Fibroblast of pulmonary artery (primary cell): ENCODE measurements around the gene CNKSR1.

ENCODE experiments used
- DNase-seq: peaks from one replicate; pipeline ENCODE4 v3.0.0-alpha.2; 2010; ENCODE audit warnings: low read depth
- H3K4me3 ChIP-seq: replicated peaks from 2 replicates; pipeline ENCODE4 v1.5.1; 2011; ENCODE audit warnings: low read depth, mild to moderate bottlenecking, control low read depth, low read length, moderate library complexity
- CTCF ChIP-seq: IDR thresholded peaks from 2 replicates; pipeline ENCODE4 v1.5.1; 2011; ENCODE audit warnings: mild to moderate bottlenecking, control low read depth, low read length, inconsistent platforms; ENCODE audit errors: missing control alignments

Gene CNKSR1

GRCh38 chr1:26212726-26213125 is 35.4 kb downstream of the CNKSR1 start:
- H3K4me3 ChIP-seq: no peak overlapping the region

GRCh38 chr1:26213335-26213905 is 36.1 kb downstream of the CNKSR1 start:
- no peak overlapping the region for H3K4me3 ChIP-seq
- no peak for DNase-seq
- no peak for TF ChIP-seq CTCF

More at GRCh38 chr1:26212726-26213125, 35.4 kb downstream of the CNKSR1 start:
- TF ChIP-seq CTCF: no peak
- DNase-seq: no peak

- no peak for DNase-seq
- no peak for TF ChIP-seq CTCF
- H3K4me3 ChIP-seq: no peak overlapping the region
Measured at GRCh38 chr1:26215246-26215645, 38.0 kb downstream of the CNKSR1 start.

- no peak for DNase-seq
- TF ChIP-seq CTCF: no peak
- H3K4me3 ChIP-seq: no peak overlapping the region
Measured at GRCh38 chr1:26218906-26219494, 41.7 kb downstream of the CNKSR1 start.

- DNase-seq: no peak
- no peak overlapping the region for H3K4me3 ChIP-seq
- TF ChIP-seq CTCF: no peak
Measured at GRCh38 chr1:26220199-26220912, 43.1 kb downstream of the CNKSR1 start.

GRCh38 chr1:26221094-26221493 is 43.8 kb downstream of the CNKSR1 start:
- DNase-seq: no peak
- H3K4me3 ChIP-seq: no peak overlapping the region
- no peak for TF ChIP-seq CTCF
